HepG2 (cell line): ENCODE data around the gene WDR81. TPM values are rescaled to one million over a fixed set of nuclear protein-coding genes. Genes with fewer than 3 reads are reported as not detected.
A peak's percentile ranks its signal among the peaks of the same experiment; 100 is the strongest.

ENCODE experiments used
- CCDC6 ChIP-seq: sonication (generic); formaldehyde crosslinking; IDR thresholded peaks from 2 replicates; pipeline ENCODE4 v1.8.1; 2022; ENCODE audit warnings: mild to moderate bottlenecking, missing genetic modification reagents, moderate library complexity
- GRHL1 ChIP-seq: sonication (generic); formaldehyde crosslinking; conservative IDR thresholded peaks from 2 replicates; pipeline ENCODE4 v1.8.0; 2022; ENCODE audit warnings: missing genetic modification reagents
- GZF1 ChIP-seq: sonication (generic); formaldehyde crosslinking; IDR thresholded peaks from 2 replicates; pipeline ENCODE4 v1.5.1; 2020; ENCODE audit warnings: mild to moderate bottlenecking, missing genetic modification reagents
- HMG20A ChIP-seq: IDR thresholded peaks from 2 replicates; pipeline ENCODE4 v1.6.1; 2016; ENCODE audit warnings: borderline replicate concordance
- IKZF4 ChIP-seq: sonication (generic); formaldehyde crosslinking; IDR thresholded peaks from 2 replicates; pipeline ENCODE4 v1.5.1; 2020; ENCODE audit warnings: borderline replicate concordance, mild to moderate bottlenecking, low read depth, missing genetic modification reagents; ENCODE audit errors: not compliant biosample characterization
- MBNL3 ChIP-seq: fragments of 250-450 bp; sonication (Bioruptor Pico); conservative IDR thresholded peaks from 2 replicates; pipeline ENCODE4 v1.8.0; 2022; ENCODE audit warnings: mild to moderate bottlenecking, inconsistent platforms
- MEF2D ChIP-seq: sonication (generic); formaldehyde crosslinking; IDR thresholded peaks from 2 replicates; pipeline ENCODE4 v1.5.1; 2020; ENCODE audit warnings: mild to moderate bottlenecking, missing genetic modification reagents
- NONO ChIP-seq, 2 experiments: fragments of 450-650 bp in 1 of 2; sonication (generic) in 1 of 2; formaldehyde crosslinking in 1 of 2; IDR thresholded peaks in 1 of 2; conservative IDR thresholded peaks in 1 of 2; 2 replicates each; pipeline versions ENCODE4 v1.6.1 to v1.8.0; 2017 to 2022; ENCODE audit warnings: mild to moderate bottlenecking in 1 of 2, missing genetic modification reagents in 1 of 2, moderate library complexity in 1 of 2
- NR2C2 ChIP-seq: sonication (generic); formaldehyde crosslinking; IDR thresholded peaks from 2 replicates; pipeline ENCODE4 v1.4.0; 2020; ENCODE audit warnings: missing genetic modification reagents, mild to moderate bottlenecking, moderate library complexity, borderline replicate concordance
- NR2F6 ChIP-seq, 2 experiments: IDR thresholded peaks; 2 replicates each; pipeline ENCODE4 v1.6.1; 2016; ENCODE audit warnings: antibody characterized with exemption in 1 of 2, mild to moderate bottlenecking in 1 of 2
- PAWR ChIP-seq: sonication (generic); formaldehyde crosslinking; IDR thresholded peaks from 2 replicates; pipeline ENCODE4 v1.4.0; 2020; ENCODE audit warnings: missing genetic modification reagents, mild to moderate bottlenecking, borderline replicate concordance
- PHF8 ChIP-seq: sonication (generic); formaldehyde crosslinking; IDR thresholded peaks from 2 replicates; pipeline ENCODE4 v1.5.0; 2020; ENCODE audit warnings: missing genetic modification reagents
- POLR2A ChIP-seq, 2 experiments: IDR thresholded peaks; 2 replicates each; pipeline ENCODE4 v1.6.1; 2011; ENCODE audit warnings: low read depth in 2 of 2, low read length in 2 of 2, mild to moderate bottlenecking in 1 of 2, moderate library complexity in 1 of 2; ENCODE audit not compliant: insufficient read depth in 1 of 2
- SNAPC5 ChIP-seq: sonication (generic); formaldehyde crosslinking; IDR thresholded peaks from 2 replicates; pipeline ENCODE4 v1.8.1; 2023; ENCODE audit warnings: mild to moderate bottlenecking, missing genetic modification reagents, borderline replicate concordance
- TMF1 ChIP-seq: sonication (generic); formaldehyde crosslinking; IDR thresholded peaks from 2 replicates; pipeline ENCODE4 v1.8.1; 2022; ENCODE audit warnings: low read depth, missing genetic modification reagents
- TRIM22 ChIP-seq: fragments of 450-650 bp; IDR thresholded peaks from 2 replicates; pipeline ENCODE4 v1.6.1; 2017
- ZNF180 ChIP-seq: sonication (generic); formaldehyde crosslinking; IDR thresholded peaks from 2 replicates; pipeline ENCODE4 v1.4.0; 2020; ENCODE audit warnings: low read depth, missing genetic modification reagents, borderline replicate concordance
- ZNF709 ChIP-seq: sonication (generic); formaldehyde crosslinking; IDR thresholded peaks from 2 replicates; pipeline ENCODE4 v1.5.0; 2020; ENCODE audit warnings: mild to moderate bottlenecking, missing genetic modification reagents
- ZNF773 ChIP-seq: sonication (generic); formaldehyde crosslinking; IDR thresholded peaks from 2 replicates; pipeline ENCODE4 v1.4.0; 2020; ENCODE audit warnings: missing genetic modification reagents, borderline replicate concordance
- polyA plus RNA-seq, 8 experiments: library from polyadenylated mRNA; depleted of rRNA in 3 of 8; stranded (reverse) in 7 of 8; unstranded in 1 of 8; fragments of >200 nt; fragmentation: Illumina TruSeq in 4 of 8; extraction: Trizol in 4 of 8; gene quantifications; 2 replicates each; pipeline versions ENCODE4 v1.2.1 to v1.2.3, GENCODE V29; 2011 to 2016; ENCODE audit warnings: low read depth in 4 of 8, missing spikeins in 1 of 8, mixed read lengths in 1 of 8; ENCODE audit not compliant: insufficient read depth in 1 of 8
- total RNA-seq, 5 experiments: library from RNA; depleted of rRNA; stranded (reverse); fragments of >200 nt; fragmentation: Illumina TruSeq; extraction: Trizol; gene quantifications; 2 replicates each; pipeline ENCODE4 v1.2.3, GENCODE V29; 2016; ENCODE audit warnings: low read depth in 1 of 5
- TF ChIP-seq, protein P1 (sequence below), 2 experiments: sonication (generic) in 1 of 2; formaldehyde crosslinking in 1 of 2; IDR thresholded peaks; 2 replicates each; pipeline versions ENCODE4 v1.4.0 to v1.6.1; 2016 to 2020; ENCODE audit warnings: borderline replicate concordance in 1 of 2, low read depth in 1 of 2, mild to moderate bottlenecking in 1 of 2, missing genetic modification reagents in 1 of 2

Gene WDR81
- total and polyA plus RNA-seq, 2 of the 13 experiments (the other 11 are each of a cell fraction or from before 2014, with no cell fraction given) = 9.1 to 16.7 TPM

- TF ChIP-seq GZF1 (CRISPR knock-in tag) = no peak; the same call in 1 of the 2 replicates
- TF ChIP-seq TRIM22 = no peak
- TF ChIP-seq ZNF180 (CRISPR knock-in tag) = no peak
- TF ChIP-seq PHF8 = peak; percentile 39
- peak; percentile 76 to 96 for TF ChIP-seq POLR2A (IDR thresholded peaks at IDR 0.05; ENCODE audit: insufficient read depth in 1 of 2, low read depth in 2 of 2, low read length in 2 of 2)
- peak; percentile 65; the same call in 1 of the 2 replicates for TF ChIP-seq NR2C2 (CRISPR knock-in tag)
- TF ChIP-seq NONO (IDR thresholded peaks at IDR 0.05) = no peak
- peak; percentile 55; the same call in 1 of the 2 replicates for TF ChIP-seq NONO (CRISPR knock-in tag; conservative IDR thresholded peaks at IDR 0.05)
- TF ChIP-seq NR2F6 (IDR thresholded peaks at IDR 0.05) = peak; percentile 86
- peak; percentile 90 for TF ChIP-seq NR2F6 (CRISPR knock-in tag; IDR thresholded peaks at IDR 0.05)
- TF ChIP-seq ZNF773 (CRISPR knock-in tag) = 0 out of 2 replicates have a peak, but pooled peaks have one; percentile 60
- TF ChIP-seq CCDC6 = no peak
- no peak for TF ChIP-seq MBNL3 (CRISPR knock-in tag)
- no peak for TF ChIP-seq MEF2D (CRISPR knock-in tag)
- TF ChIP-seq GRHL1 = no peak
- TF ChIP-seq SNAPC5 (CRISPR knock-in tag) = no peak
- TF ChIP-seq ZNF709 (CRISPR knock-in tag) = peak; percentile 39; the same call in 1 of the 2 replicates
- 0 out of 2 replicates have a peak, but pooled peaks have one; percentile 4 for TF ChIP-seq TMF1 (CRISPR knock-in tag)
- peak; percentile 63; the same call in 1 of the 2 replicates for TF ChIP-seq HMG20A (CRISPR knock-in tag)
- no peak for TF ChIP-seq IKZF4 (CRISPR knock-in tag)
- TF ChIP-seq PAWR = no peak
- TF ChIP-seq, protein P1, sequence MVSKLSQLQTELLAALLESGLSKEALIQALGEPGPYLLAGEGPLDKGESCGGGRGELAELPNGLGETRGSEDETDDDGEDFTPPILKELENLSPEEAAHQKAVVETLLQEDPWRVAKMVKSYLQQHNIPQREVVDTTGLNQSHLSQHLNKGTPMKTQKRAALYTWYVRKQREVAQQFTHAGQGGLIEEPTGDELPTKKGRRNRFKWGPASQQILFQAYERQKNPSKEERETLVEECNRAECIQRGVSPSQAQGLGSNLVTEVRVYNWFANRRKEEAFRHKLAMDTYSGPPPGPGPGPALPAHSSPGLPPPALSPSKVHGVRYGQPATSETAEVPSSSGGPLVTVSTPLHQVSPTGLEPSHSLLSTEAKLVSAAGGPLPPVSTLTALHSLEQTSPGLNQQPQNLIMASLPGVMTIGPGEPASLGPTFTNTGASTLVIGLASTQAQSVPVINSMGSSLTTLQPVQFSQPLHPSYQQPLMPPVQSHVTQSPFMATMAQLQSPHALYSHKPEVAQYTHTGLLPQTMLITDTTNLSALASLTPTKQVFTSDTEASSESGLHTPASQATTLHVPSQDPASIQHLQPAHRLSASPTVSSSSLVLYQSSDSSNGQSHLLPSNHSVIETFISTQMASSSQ (IDR thresholded peaks at IDR 0.05; ENCODE audit: low read depth) = peak; percentile 44; the same call in 1 of the 2 replicates
- TF ChIP-seq, protein P1 (CRISPR knock-in tag; IDR thresholded peaks at IDR 0.05; ENCODE audit: borderline replicate concordance) = peak; percentile 82; the same call in 1 of the 2 replicates
Measured at GRCh38 chr17:1762901-1763898, 38.7 kb downstream of the WDR81 start (continued).
